ENCODE measurements around the gene E4F1. TPM values are rescaled to one million over a fixed set of nuclear protein-coding genes. Genes with fewer than 3 reads are reported as not detected.

E4F1 gene
- total RNA-seq, 1 experiment from 2014 or later: 41.6 TPM

DNA sequence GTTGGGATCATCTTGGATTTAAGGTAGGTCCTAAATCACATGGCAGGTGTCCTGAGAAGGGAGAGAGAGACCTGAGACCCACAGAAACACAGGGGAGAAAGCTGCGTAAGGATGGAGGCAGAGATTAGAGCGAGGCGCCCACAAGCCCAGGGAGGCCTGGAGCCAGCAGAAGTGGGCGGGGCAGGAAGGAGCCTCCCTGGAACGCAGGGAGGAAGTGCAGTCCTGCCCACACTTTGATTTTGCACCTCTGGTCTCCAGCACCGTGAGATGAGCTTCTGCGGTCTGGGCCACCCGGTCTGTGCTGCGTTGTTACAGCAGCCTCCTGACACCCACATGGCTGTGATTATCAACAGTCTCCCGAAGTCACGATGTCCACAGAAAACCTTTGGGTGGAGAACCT, 19.2 kb downstream of the E4F1 start:
- H3K4me1 ChIP-seq (ENCODE audit: insufficient read depth, low read length, poor library complexity, severe bottlenecking): no peaks in the 10 kb centered on the region
- ChIA-PET POLR2A (ENCODE audit: low non-redundant PET) (no interaction called here), CTCF (no interaction called here)

GRCh38 chr16:2243031-2243528, 19.7 kb downstream of the E4F1 start:
- no peak for DNase-seq (ENCODE audit: low spot score)
- H3K4me1 ChIP-seq (ENCODE audit: insufficient read depth, low read length, poor library complexity, severe bottlenecking): no peaks in the 10 kb centered on the region
- no peaks in the 10 kb centered on the region for H3K27me3 ChIP-seq (replicated peaks; ENCODE audit: insufficient read depth, low read depth, low read length, poor library complexity)
- H3K4me3 ChIP-seq (ENCODE audit: low read depth, low read length, poor library complexity, severe bottlenecking): no peak overlapping the region
- ChIA-PET CTCF (no interaction called here), POLR2A (ENCODE audit: low non-redundant PET) (no interaction called here)
- H3K9me3 ChIP-seq (ENCODE audit: low read depth, low read length, poor library complexity, severe bottlenecking): no peaks in the 10 kb centered on the region
- H3K27ac ChIP-seq (ENCODE audit: low read depth, low read length, poor library complexity, severe bottlenecking): no peak overlapping the region
- no peak for TF ChIP-seq EZH2 (IDR thresholded peaks at IDR 0.05; ENCODE audit: borderline replicate concordance, low read depth, low read length, poor library complexity, severe bottlenecking)
- TF ChIP-seq, protein P1, sequence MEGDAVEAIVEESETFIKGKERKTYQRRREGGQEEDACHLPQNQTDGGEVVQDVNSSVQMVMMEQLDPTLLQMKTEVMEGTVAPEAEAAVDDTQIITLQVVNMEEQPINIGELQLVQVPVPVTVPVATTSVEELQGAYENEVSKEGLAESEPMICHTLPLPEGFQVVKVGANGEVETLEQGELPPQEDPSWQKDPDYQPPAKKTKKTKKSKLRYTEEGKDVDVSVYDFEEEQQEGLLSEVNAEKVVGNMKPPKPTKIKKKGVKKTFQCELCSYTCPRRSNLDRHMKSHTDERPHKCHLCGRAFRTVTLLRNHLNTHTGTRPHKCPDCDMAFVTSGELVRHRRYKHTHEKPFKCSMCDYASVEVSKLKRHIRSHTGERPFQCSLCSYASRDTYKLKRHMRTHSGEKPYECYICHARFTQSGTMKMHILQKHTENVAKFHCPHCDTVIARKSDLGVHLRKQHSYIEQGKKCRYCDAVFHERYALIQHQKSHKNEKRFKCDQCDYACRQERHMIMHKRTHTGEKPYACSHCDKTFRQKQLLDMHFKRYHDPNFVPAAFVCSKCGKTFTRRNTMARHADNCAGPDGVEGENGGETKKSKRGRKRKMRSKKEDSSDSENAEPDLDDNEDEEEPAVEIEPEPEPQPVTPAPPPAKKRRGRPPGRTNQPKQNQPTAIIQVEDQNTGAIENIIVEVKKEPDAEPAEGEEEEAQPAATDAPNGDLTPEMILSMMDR (conservative IDR thresholded peaks at IDR 0.05; ENCODE audit: low read depth, low read length): no peak
- no TSS peak for BruUV-seq (replicated peaks)
- peaks cover 48% of the 10 kb centered on the region for H3K36me3 ChIP-seq (ENCODE audit: insufficient read depth, low read length, poor library complexity, severe bottlenecking)
- intact Hi-C loops (cut with micrococcal nuclease; ENCODE audit: unreplicated experiment): no loop called here

More for the DNA sequence above, 19.2 kb downstream of the E4F1 start:
- H3K9me3 ChIP-seq (ENCODE audit: low read depth, low read length, poor library complexity, severe bottlenecking): no peaks in the 10 kb centered on the region
- no peak for DNase-seq (ENCODE audit: low spot score)
- peaks cover 48% of the 10 kb centered on the region for H3K36me3 ChIP-seq (ENCODE audit: insufficient read depth, low read length, poor library complexity, severe bottlenecking)
- TF ChIP-seq EZH2 (IDR thresholded peaks at IDR 0.05; ENCODE audit: borderline replicate concordance, low read depth, low read length, poor library complexity, severe bottlenecking): no peak
- TF ChIP-seq, protein P1 (conservative IDR thresholded peaks at IDR 0.05; ENCODE audit: low read depth, low read length): no peak
- no peak overlapping the region for H3K27ac ChIP-seq (ENCODE audit: low read depth, low read length, poor library complexity, severe bottlenecking)
- H3K4me3 ChIP-seq (ENCODE audit: low read depth, low read length, poor library complexity, severe bottlenecking): no peak overlapping the region
- no peaks in the 10 kb centered on the region for H3K27me3 ChIP-seq (replicated peaks; ENCODE audit: insufficient read depth, low read depth, low read length, poor library complexity)
- BruUV-seq (replicated peaks): no TSS peak
- intact Hi-C loops (cut with micrococcal nuclease; ENCODE audit: unreplicated experiment): no loop called here

DNA sequence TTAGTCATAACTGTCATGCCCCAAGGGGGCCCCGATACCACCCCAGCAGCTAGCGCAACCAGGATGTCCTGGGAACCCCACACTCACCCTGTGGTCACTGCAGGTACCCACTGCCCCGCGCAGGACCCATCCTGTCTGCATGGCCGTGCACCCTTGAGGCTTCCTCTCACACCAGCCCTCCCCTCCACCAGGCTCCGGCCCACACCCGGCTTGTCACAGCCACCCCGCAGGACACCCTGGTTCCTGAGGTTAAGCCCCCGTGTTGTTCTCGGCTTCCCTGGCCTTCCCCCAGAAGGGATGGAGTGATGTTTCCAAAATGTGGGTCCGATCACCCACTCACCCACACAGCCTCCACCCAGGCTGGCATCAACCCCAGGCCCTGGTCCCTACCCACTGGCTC, 20.4 kb downstream of the E4F1 start:
- Histone ChIP-seq H3K27ac (ENCODE audit: low read depth, low read length, poor library complexity, severe bottlenecking) (no peak overlapping the region), H3K36me3 (ENCODE audit: insufficient read depth, low read length, poor library complexity, severe bottlenecking) (peaks cover 48% of the 10 kb centered on the region), H3K4me1 (ENCODE audit: insufficient read depth, low read length, poor library complexity, severe bottlenecking) (no peaks in the 10 kb centered on the region), H3K4me3 (ENCODE audit: low read depth, low read length, poor library complexity, severe bottlenecking) (no peak overlapping the region), H3K9me3 (ENCODE audit: low read depth, low read length, poor library complexity, severe bottlenecking) (no peaks in the 10 kb centered on the region), H3K27me3 (replicated peaks; ENCODE audit: insufficient read depth, low read depth, low read length, poor library complexity) (no peaks in the 10 kb centered on the region)
- no peak for DNase-seq (ENCODE audit: low spot score)
- BruUV-seq (replicated peaks): no TSS peak
- TF ChIP-seq EZH2 (IDR thresholded peaks at IDR 0.05; ENCODE audit: borderline replicate concordance, low read depth, low read length, poor library complexity, severe bottlenecking): no peak
- TF ChIP-seq, protein P1 (conservative IDR thresholded peaks at IDR 0.05; ENCODE audit: low read depth, low read length): no peak
- CTCF ChIA-PET: no interaction called here
- intact Hi-C loops (cut with micrococcal nuclease; ENCODE audit: unreplicated experiment): no loop called here
- POLR2A ChIA-PET (ENCODE audit: low non-redundant PET): no interaction called here
